ENCODE data around the gene KIF18B.
A peak's percentile ranks its signal among the peaks of the same experiment; 100 is the strongest.

KIF18B gene

GRCh38 chr17:44967026-44967906 is 19.7 kb upstream of the KIF18B start:
- Histone ChIP-seq H3K79me1 (ENCODE audit: low read length) (no peaks in the 10 kb centered on the region), H2BK15ac (replicated peaks; ENCODE audit: low read depth) (no peak overlapping the region), H3K4me1 (ENCODE audit: control insufficient read depth, low read depth, low read length) (peaks cover 11% of the 10 kb centered on the region), H3K4me3 (ENCODE audit: low read length) (no peak overlapping the region), H4K5ac (ENCODE audit: low read length) (no peak overlapping the region), H2BK5ac (ENCODE audit: low read length) (no peak overlapping the region), H3K27ac (ENCODE audit: low read depth, low read length) (no peak overlapping the region), H3K79me2 (ENCODE audit: control insufficient read depth, insufficient read depth, low read length) (no peaks in the 10 kb centered on the region), H3K18ac (ENCODE audit: low read length) (no peak overlapping the region), H3K4ac (ENCODE audit: low read depth, low read length) (no peak overlapping the region), H4K8ac (ENCODE audit: low read depth, low read length) (no peak overlapping the region), H2AK5ac (ENCODE audit: low read length) (no peak overlapping the region), H3K27me3 (ENCODE audit: insufficient read depth, low read length, poor library complexity) (peaks cover 27% of the 10 kb centered on the region), H3K9ac (ENCODE audit: low read length) (no peak overlapping the region), H3K36me3 (ENCODE audit: control insufficient read depth, insufficient read depth, low read length) (no peaks in the 10 kb centered on the region), H3K23ac (ENCODE audit: low read length) (peak overlapping the region; percentile 91), H2BK120ac (ENCODE audit: low read depth, low read length) (no peak overlapping the region), H3K4me2 (ENCODE audit: low read length) (no peak overlapping the region), H3K56ac (ENCODE audit: low read length) (no peak overlapping the region)
- no CpG with 5 or more reads among the region's 76 CpGs for WGBS (ENCODE audit: extremely low coverage, insufficient coverage, low lambda C conversion rate)
- no peak for DNase-seq

- H3K79me1 ChIP-seq (ENCODE audit: low read length) = no peaks in the 10 kb centered on the region
- H3K23ac ChIP-seq (ENCODE audit: low read length) = peak overlapping the region; percentile 91
- H4K8ac ChIP-seq (ENCODE audit: low read depth, low read length) = no peak overlapping the region
- H4K5ac ChIP-seq (ENCODE audit: low read length) = no peak overlapping the region
- H2BK15ac ChIP-seq (replicated peaks; ENCODE audit: low read depth) = no peak overlapping the region
- no peak overlapping the region for H3K4me3 ChIP-seq (ENCODE audit: low read length)
- no peaks in the 10 kb centered on the region for H3K79me2 ChIP-seq (ENCODE audit: control insufficient read depth, insufficient read depth, low read length)
- H3K4ac ChIP-seq (ENCODE audit: low read depth, low read length) = no peak overlapping the region
- no peak overlapping the region for H2AK5ac ChIP-seq (ENCODE audit: low read length)
- H3K4me1 ChIP-seq (ENCODE audit: control insufficient read depth, low read depth, low read length) = peaks cover 11% of the 10 kb centered on the region
- no peak overlapping the region for H3K56ac ChIP-seq (ENCODE audit: low read length)
- peaks cover 27% of the 10 kb centered on the region for H3K27me3 ChIP-seq (ENCODE audit: insufficient read depth, low read length, poor library complexity)
- no peaks in the 10 kb centered on the region for H3K36me3 ChIP-seq (ENCODE audit: control insufficient read depth, insufficient read depth, low read length)
- no peak overlapping the region for H3K27ac ChIP-seq (ENCODE audit: low read depth, low read length)
- no peak overlapping the region for H3K18ac ChIP-seq (ENCODE audit: low read length)
- H2BK5ac ChIP-seq (ENCODE audit: low read length) = no peak overlapping the region
- no peak overlapping the region for H3K4me2 ChIP-seq (ENCODE audit: low read length)
- no peak for DNase-seq
- no peak overlapping the region for H3K9ac ChIP-seq (ENCODE audit: low read length)
- WGBS (ENCODE audit: extremely low coverage, insufficient coverage, low lambda C conversion rate) = no CpG with 5 or more reads among the region's 21 CpGs
- no peak overlapping the region for H2BK120ac ChIP-seq (ENCODE audit: low read depth, low read length)
These were observed 18.9 kb upstream of the KIF18B start for GRCh38 chr17:44966348-44967025.

GRCh38 chr17:44965481-44966234 is 18.1 kb upstream of the KIF18B start:
- H3K79me2 ChIP-seq (ENCODE audit: control insufficient read depth, insufficient read depth, low read length) = no peaks in the 10 kb centered on the region
- H3K56ac ChIP-seq (ENCODE audit: low read length) = no peak overlapping the region
- no peaks in the 10 kb centered on the region for H3K36me3 ChIP-seq (ENCODE audit: control insufficient read depth, insufficient read depth, low read length)
- peaks cover 27% of the 10 kb centered on the region for H3K27me3 ChIP-seq (ENCODE audit: insufficient read depth, low read length, poor library complexity)
- no peak overlapping the region for H3K4ac ChIP-seq (ENCODE audit: low read depth, low read length)
- no peak overlapping the region for H3K4me3 ChIP-seq (ENCODE audit: low read length)
- no peak overlapping the region for H3K27ac ChIP-seq (ENCODE audit: low read depth, low read length)
- H4K5ac ChIP-seq (ENCODE audit: low read length) = no peak overlapping the region
- H2BK120ac ChIP-seq (ENCODE audit: low read depth, low read length) = no peak overlapping the region
- H3K79me1 ChIP-seq (ENCODE audit: low read length) = no peaks in the 10 kb centered on the region
- H3K4me1 ChIP-seq (ENCODE audit: control insufficient read depth, low read depth, low read length) = peaks cover 10% of the 10 kb centered on the region
- H2BK15ac ChIP-seq (replicated peaks; ENCODE audit: low read depth) = no peak overlapping the region
- H2AK5ac ChIP-seq (ENCODE audit: low read length) = no peak overlapping the region
- no CpG with 5 or more reads among the region's 5 CpGs for whole genome bisulfite sequencing (ENCODE audit: extremely low coverage, insufficient coverage, low lambda C conversion rate)
- H3K23ac ChIP-seq (ENCODE audit: low read length) = no peak overlapping the region
- no peak overlapping the region for H3K9ac ChIP-seq (ENCODE audit: low read length)
- no peak overlapping the region for H3K18ac ChIP-seq (ENCODE audit: low read length)
- H4K8ac ChIP-seq (ENCODE audit: low read depth, low read length) = no peak overlapping the region
- H3K4me2 ChIP-seq (ENCODE audit: low read length) = no peak overlapping the region
- no peak overlapping the region for H2BK5ac ChIP-seq (ENCODE audit: low read length)
- no peak for DNase-seq

- Histone ChIP-seq H2BK120ac (ENCODE audit: low read depth, low read length) (no peak overlapping the region), H2BK15ac (replicated peaks; ENCODE audit: low read depth) (no peak overlapping the region), H2BK5ac (ENCODE audit: low read length) (no peak overlapping the region), H4K5ac (ENCODE audit: low read length) (no peak overlapping the region), H3K79me1 (ENCODE audit: low read length) (no peaks in the 10 kb centered on the region), H3K36me3 (ENCODE audit: control insufficient read depth, insufficient read depth, low read length) (no peaks in the 10 kb centered on the region), H3K4me2 (ENCODE audit: low read length) (no peak overlapping the region), H3K56ac (ENCODE audit: low read length) (peak overlapping the region; percentile 50), H3K9ac (ENCODE audit: low read length) (no peak overlapping the region), H3K79me2 (ENCODE audit: control insufficient read depth, insufficient read depth, low read length) (no peaks in the 10 kb centered on the region), H3K4ac (ENCODE audit: low read depth, low read length) (no peak overlapping the region), H4K8ac (ENCODE audit: low read depth, low read length) (no peak overlapping the region), H3K4me3 (ENCODE audit: low read length) (no peak overlapping the region), H2AK5ac (ENCODE audit: low read length) (no peak overlapping the region), H3K27me3 (ENCODE audit: insufficient read depth, low read length, poor library complexity) (peaks cover 15% of the 10 kb centered on the region), H3K18ac (ENCODE audit: low read length) (no peak overlapping the region), H3K27ac (ENCODE audit: low read depth, low read length) (no peak overlapping the region), H3K23ac (ENCODE audit: low read length) (no peak overlapping the region), H3K4me1 (ENCODE audit: control insufficient read depth, low read depth, low read length) (peaks cover 2% of the 10 kb centered on the region)
- WGBS (ENCODE audit: extremely low coverage, insufficient coverage, low lambda C conversion rate) = no CpG with 5 or more reads among the region's 7 CpGs
- DNase-seq = peak; percentile 77
These were observed 14.4 kb upstream of the KIF18B start for GRCh38 chr17:44961921-44962350.

- Histone ChIP-seq H3K4me3 (ENCODE audit: low read length) (no peak overlapping the region), H3K27me3 (ENCODE audit: insufficient read depth, low read length, poor library complexity) (peaks cover 4% of the 10 kb centered on the region), H4K5ac (ENCODE audit: low read length) (no peak overlapping the region), H3K4me1 (ENCODE audit: control insufficient read depth, low read depth, low read length) (no peaks in the 10 kb centered on the region), H3K4me2 (ENCODE audit: low read length) (no peak overlapping the region), H3K27ac (ENCODE audit: low read depth, low read length) (no peak overlapping the region), H3K23ac (ENCODE audit: low read length) (no peak overlapping the region), H2BK120ac (ENCODE audit: low read depth, low read length) (no peak overlapping the region), H2BK5ac (ENCODE audit: low read length) (no peak overlapping the region), H2AK5ac (ENCODE audit: low read length) (no peak overlapping the region), H2BK15ac (replicated peaks; ENCODE audit: low read depth) (no peak overlapping the region), H3K9ac (ENCODE audit: low read length) (no peak overlapping the region), H3K36me3 (ENCODE audit: control insufficient read depth, insufficient read depth, low read length) (no peaks in the 10 kb centered on the region), H3K79me1 (ENCODE audit: low read length) (no peaks in the 10 kb centered on the region), H3K79me2 (ENCODE audit: control insufficient read depth, insufficient read depth, low read length) (no peaks in the 10 kb centered on the region), H3K56ac (ENCODE audit: low read length) (no peak overlapping the region), H3K4ac (ENCODE audit: low read depth, low read length) (no peak overlapping the region), H3K18ac (ENCODE audit: low read length) (no peak overlapping the region), H4K8ac (ENCODE audit: low read depth, low read length) (no peak overlapping the region)
- no CpG with 5 or more reads among the region's 2 CpGs for WGBS (ENCODE audit: extremely low coverage, insufficient coverage, low lambda C conversion rate)
- DNase-seq = no peak
These were observed 13.1 kb upstream of the KIF18B start for GRCh38 chr17:44960691-44961090.

Measured in mesendoderm (in vitro differentiated cells).